ENCODE measurements around the gene C2CD2.
"Not testable (repeated sequence)": the region's sequence is repeated elsewhere in the genome, so short reads cannot be mapped to it uniquely, and the experiment has no call there.

Gene C2CD2

DNA sequence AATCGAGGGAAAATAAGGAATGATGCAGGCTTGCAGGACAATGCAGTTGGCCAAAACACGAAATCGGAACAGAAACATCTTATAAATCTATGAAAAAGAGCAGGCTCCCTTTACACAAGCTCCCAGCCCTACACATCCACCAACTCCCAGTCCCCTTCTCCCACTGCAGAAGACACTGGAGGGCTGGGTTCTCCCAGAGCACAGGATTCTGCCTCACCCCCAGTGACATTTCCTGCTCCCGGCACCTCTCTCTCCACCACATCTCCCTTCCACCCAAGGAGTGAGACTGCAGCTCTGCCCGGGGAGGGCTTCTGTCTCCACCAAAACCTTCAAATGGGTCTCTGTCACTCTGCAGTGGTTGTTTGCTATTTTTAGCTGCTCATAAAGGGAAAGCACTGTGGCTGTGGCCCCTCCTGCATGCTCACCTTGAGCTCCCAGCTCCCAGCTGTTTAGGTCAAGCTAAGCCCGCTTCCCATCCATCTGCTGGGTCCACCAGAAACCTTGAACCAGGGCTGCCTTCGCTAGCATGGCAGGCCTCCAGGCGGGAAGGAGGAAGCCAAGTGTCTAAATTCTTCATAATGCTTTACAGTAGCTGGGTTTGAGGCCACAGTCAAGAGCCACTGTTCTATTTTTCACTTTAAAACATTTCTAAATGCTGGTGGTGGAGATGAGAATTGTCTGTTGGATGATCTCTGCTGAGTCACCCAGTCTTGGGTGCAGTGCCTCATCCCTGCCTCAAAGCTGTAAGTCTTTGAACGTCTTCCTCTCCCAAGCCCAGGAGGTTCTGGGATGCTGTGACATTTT is 3.3 kb upstream of the C2CD2 start:
- DNase-seq, result no peak

DNA sequence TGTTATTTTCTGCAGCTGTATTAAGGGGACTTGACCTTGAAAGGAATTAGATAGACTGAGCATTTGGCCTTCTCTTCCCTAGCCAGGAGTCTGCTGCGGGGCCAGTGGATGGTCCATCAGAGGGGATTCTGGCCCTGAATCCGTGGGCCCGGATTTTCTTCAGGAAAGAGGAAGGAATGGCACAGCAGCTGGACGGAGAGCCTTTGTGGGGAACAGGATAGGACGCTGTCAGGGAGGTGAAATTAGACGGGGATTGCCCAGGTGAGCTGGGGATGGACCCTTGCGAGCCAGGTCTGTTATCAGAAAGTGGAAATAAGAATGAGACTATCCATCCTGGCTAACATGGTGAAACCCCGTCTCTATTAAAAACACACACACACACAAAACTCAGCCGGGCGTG is 1.7 kb upstream of the C2CD2 start:
- no peak for DNase-seq

DNA sequence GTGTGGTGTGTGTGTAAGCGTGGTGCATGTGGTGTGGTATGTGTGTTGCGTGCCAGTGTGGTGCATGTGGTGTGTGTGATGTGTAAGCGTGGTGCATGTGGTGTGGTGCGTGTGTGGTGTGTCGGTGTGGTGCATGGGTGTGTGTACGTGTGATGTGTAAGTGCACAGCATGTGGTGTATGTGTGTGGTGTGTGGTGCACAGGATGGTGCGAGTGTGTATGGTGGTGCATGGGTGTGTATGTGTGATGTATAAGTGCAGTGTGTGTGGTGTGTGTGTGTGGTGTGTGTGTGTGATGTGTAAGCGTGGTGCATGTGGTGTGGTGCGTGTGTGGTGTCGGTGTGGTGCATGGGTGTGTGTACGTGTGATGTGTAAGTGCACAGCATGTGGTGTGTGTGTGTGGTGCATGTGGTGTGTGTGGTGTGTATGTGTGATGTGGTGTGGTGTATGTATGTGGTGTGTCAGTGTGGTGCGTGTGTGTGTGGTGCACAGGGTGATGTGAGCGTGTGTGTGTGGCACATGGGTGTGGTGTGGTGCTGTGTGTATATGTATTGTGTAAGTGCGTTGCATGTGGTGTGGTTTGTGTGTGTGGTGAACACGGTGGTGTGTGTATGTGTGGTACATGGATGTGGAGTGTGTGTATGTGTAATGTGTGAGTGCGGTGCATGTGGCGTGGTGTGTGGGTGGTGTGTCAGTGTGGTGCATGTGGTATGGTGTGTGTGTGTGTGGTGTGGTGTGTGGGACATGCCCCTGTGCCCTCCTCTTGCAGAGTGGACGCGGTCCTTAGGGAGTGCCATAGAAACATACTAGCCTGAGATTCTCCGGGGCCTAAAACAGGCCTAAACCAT is 1.1 kb upstream of the C2CD2 start:
- DNase-seq, result no peak

DNA sequence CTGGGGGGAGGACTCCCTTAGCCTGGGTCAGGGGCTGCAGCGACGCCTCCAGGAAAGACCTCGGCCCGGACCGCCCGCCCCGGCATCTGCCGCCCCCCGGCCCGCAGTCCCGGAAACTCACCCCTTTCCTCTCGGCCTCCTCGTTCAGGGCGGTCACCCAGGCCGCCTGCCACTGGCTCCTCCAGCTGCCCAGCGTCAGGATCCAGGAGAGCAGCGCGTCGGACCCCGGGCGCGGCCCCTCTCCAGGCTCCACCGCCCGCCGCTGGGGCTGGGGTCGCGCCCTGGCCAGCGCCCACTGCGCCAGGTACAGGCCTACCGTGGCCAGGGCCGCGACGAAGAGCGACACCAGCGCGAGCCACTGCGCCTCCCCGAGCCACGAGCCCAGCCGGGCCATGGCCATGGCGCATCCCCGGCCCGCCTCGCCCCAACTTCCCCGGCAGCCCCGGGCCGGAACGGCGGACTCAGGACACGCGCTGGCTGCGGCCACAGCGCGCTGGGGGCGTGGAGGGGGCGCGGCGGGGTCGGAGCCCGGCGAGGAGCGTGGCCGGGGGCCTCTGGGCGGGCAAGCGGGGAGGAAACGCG is 478 bp downstream of the C2CD2 start:
- no peak for DNase-seq

DNA sequence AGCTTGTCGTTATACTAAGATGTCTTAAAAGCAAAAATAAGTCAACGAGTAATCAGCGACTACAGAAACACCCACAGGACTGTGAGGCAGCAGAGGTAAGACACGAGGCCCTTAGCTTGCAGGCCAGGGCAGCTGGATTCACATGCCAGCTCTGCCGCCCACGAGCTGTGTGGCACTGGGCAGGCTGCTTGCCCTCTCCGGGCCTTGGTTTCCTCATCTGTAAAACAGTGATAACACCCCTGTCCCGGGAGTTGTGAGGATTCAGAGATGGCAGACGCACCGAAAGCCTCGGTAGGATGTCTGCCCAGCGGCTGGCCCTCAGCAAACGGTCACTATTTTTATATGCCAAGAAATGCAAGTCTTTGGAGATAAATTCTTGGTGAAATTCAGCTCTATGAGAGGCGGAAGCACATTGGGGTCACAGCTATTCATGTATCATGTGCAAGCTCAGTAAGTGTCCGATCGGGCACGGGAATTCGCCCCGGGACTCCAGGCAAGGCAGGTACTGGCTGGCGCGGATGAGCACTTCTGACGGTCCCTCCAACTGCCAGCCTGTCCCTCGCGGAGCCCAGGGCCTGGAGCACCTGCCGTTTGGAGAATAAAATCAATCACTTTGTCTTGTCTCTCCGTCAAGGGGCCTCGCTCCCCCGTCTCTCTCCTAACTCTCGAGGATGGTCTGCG is 1.1 kb downstream of the C2CD2 start:
- no peak for DNase-seq

DNA sequence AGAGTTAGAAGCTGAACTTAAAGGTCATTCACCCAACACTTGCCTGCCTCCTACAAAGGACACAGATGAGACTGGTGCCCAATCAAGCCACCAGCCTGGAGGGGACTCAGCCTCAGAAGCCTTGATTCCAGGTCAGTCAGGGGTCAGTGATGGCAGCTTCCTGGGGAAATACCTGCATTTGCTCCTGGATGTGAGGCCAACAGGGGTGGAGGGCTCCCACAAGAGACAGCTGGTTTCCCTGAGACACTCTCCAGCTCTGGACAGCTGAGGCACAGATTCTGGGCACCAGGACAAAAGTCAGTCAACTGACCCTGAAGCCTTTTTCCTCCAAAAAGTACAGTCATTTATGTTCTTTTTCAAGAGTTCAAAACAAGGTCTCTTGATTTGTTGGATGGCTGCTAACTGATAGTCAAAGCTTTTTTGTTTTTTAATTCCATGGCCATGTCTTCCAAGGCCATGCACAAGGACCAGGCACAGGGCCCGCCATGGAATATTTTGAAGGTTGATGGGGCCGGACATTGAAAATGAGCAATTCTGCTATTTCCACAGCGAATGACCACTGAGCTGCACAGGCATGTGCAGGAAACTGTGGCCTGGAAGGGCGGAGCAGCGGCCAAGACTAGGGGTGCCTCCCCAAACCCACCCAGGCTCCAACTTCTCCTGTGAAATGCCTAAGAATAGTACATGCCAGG is 1.8 kb downstream of the C2CD2 start:
- DNase-seq, result no peak

DNA sequence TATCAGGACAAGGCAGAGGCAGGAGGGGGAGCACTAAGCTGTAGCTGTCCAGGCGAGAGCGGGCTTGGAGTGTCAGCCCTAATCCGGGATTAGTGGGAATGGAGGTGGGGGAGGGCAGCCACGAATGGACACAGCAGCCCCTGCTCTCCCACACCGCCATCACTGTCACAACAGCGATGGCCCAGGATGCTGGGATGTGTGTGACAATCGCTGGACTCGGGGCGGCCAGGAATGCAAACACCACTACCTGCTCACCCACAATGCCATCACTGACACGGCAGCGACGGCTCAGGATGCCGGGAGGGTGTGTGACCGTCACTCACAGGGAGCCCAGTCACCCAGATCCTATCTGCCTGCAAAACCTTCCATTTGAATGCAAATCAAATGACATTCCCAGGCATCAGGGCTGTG is 2.9 kb downstream of the C2CD2 start:
- DNase-seq, result no peak

DNA sequence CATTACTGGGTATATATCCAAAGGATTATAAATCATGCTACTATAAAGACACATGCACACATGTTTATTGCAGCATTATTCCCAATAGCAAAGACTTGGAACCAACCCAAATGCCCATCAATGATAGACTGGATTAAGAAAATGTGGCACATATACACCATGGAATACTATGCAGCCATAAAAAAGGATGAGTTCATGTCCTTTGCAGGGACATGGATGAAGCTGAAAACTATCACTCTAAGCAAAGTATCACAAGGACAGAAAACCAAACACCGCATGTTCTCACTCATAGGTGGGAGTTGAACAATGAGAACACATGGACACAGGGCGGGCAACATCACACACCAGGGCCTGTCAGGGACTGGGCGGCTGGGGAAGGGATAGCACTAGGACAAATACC is 4.2 kb downstream of the C2CD2 start:
- DNase-seq, result not testable (repeated sequence)

DNA sequence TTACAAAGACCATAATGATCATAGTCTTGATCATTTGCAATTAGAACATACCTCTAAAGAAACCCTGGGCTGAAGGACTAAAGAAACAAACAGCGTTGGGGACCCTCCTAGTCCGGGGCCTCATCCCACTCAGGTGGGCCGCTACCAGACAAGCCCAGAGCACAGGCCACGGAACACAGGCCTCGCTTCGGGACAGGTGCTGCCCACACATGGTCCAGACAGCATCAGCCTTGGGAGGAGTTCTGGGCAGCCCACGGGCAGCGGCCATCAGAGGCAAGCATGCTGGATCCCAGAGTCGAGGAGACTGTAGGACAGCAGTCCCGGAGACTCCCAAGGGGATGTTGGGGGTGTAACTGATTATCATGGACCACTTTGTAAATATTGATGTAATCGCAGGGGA is 4.9 kb downstream of the C2CD2 start:
- no peak for DNase-seq

DNA sequence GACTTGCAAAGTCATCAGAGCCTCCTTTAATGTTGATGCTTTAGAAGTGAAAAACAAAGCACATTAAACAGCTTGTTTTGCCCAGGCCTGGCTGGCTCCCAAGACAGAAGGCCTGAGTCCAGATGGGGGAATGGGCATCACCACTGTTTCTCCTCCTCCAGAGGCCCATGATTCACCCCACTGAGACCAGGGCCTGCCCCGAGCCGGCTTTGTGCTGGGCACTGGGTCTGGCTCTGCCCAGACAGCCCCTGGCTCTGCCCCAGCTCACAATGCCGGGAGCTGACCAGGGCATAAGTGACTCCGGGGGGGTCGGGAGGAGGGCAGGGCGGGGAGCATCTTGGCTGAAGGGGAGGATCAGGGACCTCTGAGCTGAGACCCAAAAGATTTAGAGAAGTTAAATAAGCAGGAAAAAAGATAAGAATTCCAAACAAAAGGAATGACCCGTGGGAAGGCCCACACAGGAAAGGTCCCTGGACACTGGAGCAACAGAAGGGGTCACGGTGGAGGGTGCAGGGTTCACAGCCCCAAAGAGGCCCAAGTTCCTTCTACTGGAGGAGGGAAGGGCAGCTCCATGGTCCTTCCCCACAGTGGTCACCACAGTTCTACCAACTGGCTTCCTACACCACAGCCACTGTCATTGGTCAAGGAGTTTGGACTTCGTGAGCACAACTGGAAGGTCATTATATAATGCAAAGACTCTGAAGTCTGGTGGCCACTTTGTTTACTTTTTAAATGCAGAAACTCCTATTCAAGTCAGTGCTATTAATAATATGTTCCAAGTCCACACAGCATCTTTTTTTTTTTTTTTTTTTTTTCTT is 5.5 kb downstream of the C2CD2 start:
- no peak for DNase-seq

DNA sequence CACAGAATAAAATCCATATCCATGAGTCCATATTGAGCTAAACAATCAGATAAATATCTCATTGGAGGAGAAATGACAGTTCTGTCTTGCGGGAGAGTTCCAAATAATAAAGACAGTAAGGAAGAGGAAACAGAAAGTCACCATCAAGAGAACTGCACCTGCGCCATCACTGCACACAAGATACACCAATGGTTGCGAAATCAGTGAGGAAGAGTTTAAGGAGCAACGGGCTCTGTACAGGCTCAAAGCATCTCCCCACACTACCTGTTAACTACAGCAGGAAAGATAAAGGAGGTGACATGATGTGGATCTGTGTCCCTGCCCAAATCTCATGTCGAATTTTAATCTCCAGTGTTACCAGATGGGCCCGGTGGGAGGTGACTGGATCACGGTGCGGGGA is 7.8 kb downstream of the C2CD2 start:
- no peak for DNase-seq

DNA sequence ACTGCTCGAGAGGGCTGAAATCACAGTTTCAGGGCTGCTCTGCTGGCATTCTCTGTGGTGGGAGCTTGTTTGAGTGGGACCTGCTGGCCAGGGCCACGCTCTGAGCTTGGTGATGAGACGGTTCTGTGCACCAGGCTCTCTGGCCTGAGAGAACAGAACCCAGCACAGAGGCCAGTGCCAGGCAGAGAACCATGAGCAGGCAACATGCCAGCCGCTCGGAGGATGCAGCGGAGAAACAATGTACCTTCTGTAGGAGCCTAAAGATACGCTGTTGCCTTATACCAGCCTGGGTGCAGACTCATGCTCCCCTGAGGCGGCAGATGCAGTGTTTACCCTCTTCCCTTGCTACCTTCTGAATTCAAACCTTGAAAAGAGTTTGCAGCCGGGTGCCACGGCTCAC is 10.0 kb downstream of the C2CD2 start:
- no peak for DNase-seq

DNA sequence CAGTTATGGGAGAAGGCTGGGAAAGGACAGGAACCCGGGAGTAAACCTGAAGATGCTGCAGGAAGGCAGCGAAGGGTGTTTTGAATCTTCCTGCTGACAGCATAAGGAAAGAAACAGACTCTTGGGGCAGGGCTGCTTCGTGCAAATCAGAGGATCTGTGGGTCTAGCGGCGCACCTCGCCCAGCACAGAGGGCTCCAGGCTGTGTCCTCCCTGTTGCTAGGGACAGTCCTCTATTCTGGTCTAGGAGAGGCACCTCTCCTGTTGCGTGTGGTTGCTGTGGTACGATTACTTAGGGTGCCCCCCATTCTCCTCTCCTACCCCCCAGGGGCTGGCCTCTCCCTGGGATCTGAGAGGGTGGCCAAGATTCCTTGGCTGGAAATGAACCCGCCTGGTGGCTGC is 11.4 kb downstream of the C2CD2 start:
- DNase-seq, result no peak

DNA sequence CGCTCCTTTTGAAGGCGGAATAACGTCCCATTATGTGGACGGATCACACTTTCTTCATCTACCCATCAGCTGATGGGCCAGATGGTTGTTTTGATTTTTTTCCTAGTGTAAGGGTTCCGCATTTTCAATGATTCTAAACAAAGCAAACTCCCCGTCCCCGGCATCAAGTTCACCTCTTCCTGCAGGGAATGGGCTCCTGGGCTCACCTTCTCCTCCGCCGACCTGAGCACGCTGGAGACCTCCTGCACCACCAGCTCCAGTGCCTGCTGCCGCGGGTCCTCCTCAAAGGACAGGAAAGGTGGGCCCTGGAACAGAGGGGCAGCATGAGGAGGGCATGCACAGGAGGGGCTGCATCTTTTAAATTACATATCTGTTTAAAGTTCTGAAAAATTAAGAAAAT is 11.9 kb downstream of the C2CD2 start:
- DNase-seq, result no peak

DNA sequence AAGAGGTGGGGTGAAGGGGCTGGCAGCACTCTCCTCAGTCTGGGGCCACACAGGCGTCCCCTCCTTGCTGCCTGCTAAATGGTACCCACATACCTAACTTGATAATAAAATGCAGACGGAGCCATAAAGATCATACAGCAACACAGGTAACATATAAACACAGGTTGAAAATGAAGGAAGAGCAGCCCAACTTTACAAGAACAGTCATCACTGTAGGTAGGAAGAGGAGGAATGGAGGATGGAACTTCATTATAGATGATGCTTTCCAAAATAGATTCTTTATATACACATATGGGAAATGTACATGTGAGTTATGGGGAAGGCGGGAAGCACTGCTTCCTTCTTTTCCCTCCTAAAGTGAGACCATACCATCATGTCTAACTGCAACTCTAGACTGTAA is 13.4 kb downstream of the C2CD2 start:
- no peak for DNase-seq

DNA sequence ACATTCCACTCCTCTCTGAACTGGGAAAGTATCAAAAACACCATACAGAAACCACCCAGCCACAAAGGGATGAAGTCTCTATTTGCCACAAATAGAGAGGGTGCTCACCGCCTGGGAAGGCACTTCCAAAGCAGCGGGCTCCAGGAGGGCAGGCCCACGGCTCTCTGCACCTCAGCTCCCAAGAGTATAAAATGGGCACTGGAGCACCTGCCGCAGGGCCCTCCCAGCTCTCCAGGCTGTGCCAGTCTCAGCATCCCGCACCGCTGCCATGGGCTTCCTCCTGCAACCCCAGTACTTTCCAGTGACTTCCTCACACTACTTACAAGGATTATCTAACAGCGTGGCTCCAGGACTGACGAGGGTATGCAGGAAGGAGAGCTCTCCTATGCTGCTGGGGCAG is 14.4 kb downstream of the C2CD2 start:
- DNase-seq, result no peak

DNA sequence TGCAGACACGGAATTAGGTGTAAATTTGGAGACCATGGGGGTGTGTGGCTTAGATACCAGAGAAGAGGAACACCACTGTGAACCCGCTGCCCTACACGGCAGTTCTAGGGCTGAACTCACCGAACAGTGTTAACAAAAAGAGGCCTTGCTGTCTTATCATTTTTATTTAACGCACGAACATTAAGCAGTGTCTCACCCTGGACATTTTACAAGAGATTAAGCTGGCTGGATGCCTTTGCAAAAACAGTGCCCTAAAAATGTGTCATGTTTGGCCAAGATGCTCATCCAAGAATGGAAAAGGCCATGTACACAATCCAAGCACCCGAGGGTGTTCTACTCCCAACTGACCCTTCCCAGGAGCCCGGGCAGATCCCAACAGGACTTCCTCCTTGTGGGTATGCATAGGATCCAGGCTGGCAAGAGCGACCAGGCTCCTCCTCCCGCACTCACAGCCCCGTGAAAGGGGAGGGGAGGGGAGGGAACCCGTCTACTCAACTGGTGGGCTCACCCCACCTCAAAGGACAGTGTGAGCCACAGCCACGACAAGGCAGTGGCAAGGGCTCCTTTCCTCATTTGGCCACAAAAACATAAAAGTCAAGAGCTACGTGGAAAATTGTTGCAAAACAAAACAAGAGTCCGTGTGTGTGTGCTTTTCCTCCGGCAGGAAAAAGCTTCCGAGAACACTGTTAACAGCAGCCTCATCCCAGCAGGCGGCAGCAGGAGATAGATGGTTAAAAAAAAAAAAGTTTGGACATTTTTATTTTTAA is 20.3 kb downstream of the C2CD2 start:
- DNase-seq, result no peak

DNA sequence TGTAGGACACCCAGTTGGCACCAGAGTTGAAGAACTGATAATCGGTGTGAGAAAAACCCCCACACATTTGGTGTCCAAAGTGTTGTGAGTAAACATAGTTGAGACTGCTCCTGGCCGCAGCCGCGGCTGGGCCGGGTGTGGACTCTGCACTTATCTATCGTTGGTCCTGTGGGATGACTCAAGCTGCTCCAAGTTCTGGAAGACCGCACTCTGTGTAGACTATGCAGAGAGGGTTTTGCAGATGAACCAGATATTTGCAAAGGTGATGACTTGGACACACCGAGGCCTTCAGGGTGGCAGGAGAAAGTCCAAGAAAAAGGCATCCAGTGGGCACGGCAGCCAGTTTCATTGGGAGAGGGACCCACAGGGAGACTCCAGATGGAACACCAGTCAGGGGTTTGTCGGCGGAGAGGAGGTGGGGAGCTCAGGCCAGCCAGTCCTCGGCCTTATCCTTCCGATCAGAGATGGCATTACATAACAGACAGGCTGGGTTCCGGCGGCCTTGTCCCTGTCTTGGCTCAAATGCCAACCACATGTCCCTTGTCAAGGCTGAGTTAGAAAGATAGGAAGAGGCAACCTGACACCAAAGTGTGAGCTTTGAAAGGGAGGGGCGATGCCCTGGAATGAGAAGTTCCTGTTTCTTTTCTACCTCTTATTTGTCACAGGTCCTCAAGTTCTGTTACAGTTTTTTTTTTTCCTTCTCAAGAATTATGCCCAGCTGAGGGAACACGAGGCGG is 21.1 kb downstream of the C2CD2 start:
- DNase-seq, result no peak

DNA sequence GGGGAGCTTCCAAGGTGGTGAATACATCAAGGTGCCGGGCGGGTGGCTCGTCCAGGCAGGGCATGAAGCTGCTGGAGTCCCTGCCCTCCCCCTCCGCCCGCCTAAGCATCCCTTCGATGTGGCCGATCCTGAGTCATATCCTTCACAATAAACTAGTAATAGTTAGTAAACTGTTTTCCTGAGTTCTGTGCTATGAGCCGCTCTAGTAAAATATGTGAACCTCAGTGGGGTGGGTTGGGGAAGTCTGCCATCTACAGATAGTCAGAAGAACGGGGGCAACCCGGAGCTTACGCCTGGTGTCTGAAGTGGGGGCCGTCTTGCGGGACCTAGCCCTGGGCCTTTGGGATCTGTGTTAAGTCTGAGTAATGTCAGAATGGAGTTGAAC is 21.6 kb downstream of the C2CD2 start:
- no peak for DNase-seq

DNA sequence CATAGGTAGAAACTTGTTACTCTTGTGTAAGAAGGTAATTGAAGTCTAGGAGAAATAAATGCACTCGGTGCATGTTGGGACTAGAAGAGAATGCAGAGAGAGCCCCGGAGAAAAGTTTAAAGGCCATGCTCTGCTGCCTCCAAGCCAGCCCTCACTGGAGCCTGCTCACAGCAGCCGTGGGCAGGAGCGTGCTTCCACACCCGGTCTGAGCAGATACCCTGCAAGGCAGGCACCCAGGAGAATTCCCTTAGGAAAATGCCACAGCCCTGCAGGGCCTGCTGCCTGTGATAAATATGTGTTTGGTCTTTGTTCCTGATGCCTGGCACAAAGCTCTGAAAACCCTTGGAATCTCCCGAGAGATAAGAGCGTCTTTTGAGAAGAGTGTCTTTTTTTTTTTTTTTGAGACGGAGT is 22.8 kb downstream of the C2CD2 start:
- DNase-seq, result no peak

All from effector CD8-positive, alpha-beta T cell (primary cell).